HepG2 (cell line): Measurements from ENCODE around the gene COA3. TPM values are rescaled to one million over a fixed set of nuclear protein-coding genes. Genes with fewer than 3 reads are reported as not detected.

ENCODE experiments used
- ARID5B ChIP-seq: IDR thresholded peaks from 2 replicates; pipeline ENCODE4 v1.4.0; 2020; ENCODE audit warnings: mild to moderate bottlenecking, missing genetic modification reagents
- EHMT2 ChIP-seq: fragments of 200-600 bp; sonication (generic); IDR thresholded peaks from 2 replicates; pipeline ENCODE4 v1.7.0; 2017; ENCODE audit warnings: antibody characterized with exemption, low read depth, low read length, borderline replicate concordance
- FOXA3 ChIP-seq: IDR thresholded peaks from 2 replicates; pipeline ENCODE4 v1.6.1; 2016; ENCODE audit warnings: missing genetic modification reagents, missing compliant biosample characterization
- FOXM1 ChIP-seq: sonication (generic); formaldehyde crosslinking; IDR thresholded peaks from 2 replicates; pipeline ENCODE4 v1.5.0; 2020; ENCODE audit warnings: missing genetic modification reagents
- HNRNPUL1 ChIP-seq: fragments of 200-400 bp; formaldehyde crosslinking; IDR thresholded peaks from 2 replicates; pipeline ENCODE4 v1.6.1; 2017; ENCODE audit warnings: low read depth, mild to moderate bottlenecking, low read length, moderate library complexity
- HOXA5 ChIP-seq: sonication (generic); formaldehyde crosslinking; IDR thresholded peaks from 2 replicates; pipeline ENCODE4 v1.4.0; 2020; ENCODE audit warnings: missing genetic modification reagents
- KLF6 ChIP-seq: IDR thresholded peaks from 2 replicates; pipeline ENCODE4 v1.8.0; 2016; ENCODE audit warnings: missing biosample characterization, missing genetic modification reagents
- MTERF4 ChIP-seq: sonication (generic); formaldehyde crosslinking; IDR thresholded peaks from 2 replicates; pipeline ENCODE4 v1.8.0; 2023; ENCODE audit warnings: mild to moderate bottlenecking, missing genetic modification reagents
- NR2F6 ChIP-seq, 2 experiments: IDR thresholded peaks; 2 replicates each; pipeline ENCODE4 v1.6.1; 2016; ENCODE audit warnings: antibody characterized with exemption in 1 of 2, mild to moderate bottlenecking in 1 of 2
- PPARG ChIP-seq: conservative IDR thresholded peaks from 2 replicates; pipeline ENCODE4 v1.6.1; 2016; ENCODE audit warnings: missing biosample characterization, missing genetic modification reagents
- RBFOX2 ChIP-seq: fragments of 200-400 bp; formaldehyde crosslinking; IDR thresholded peaks from 2 replicates; pipeline ENCODE4 v1.6.1; 2017; ENCODE audit warnings: low read depth, mild to moderate bottlenecking, low read length
- RXRA ChIP-seq: sonication (generic); formaldehyde crosslinking; IDR thresholded peaks from 2 replicates; pipeline ENCODE4 v1.5.1; 2020; ENCODE audit warnings: missing genetic modification reagents
- SMARCE1 ChIP-seq: fragments of 450-650 bp; IDR thresholded peaks from 2 replicates; pipeline ENCODE4 v1.6.1; 2017; ENCODE audit warnings: borderline replicate concordance
- SP2 ChIP-seq: sonication (generic); formaldehyde crosslinking; IDR thresholded peaks from 2 replicates; pipeline ENCODE4 v1.5.1; 2020; ENCODE audit warnings: mild to moderate bottlenecking, missing genetic modification reagents
- SUZ12 ChIP-seq: fragments of 150-350 bp; IDR thresholded peaks from 2 replicates; pipeline ENCODE4 v1.6.1; 2014; ENCODE audit warnings: low read depth, low read length
- SYNCRIP ChIP-seq: fragments of 200-400 bp; formaldehyde crosslinking; IDR thresholded peaks from 2 replicates; pipeline ENCODE4 v1.6.1; 2018; ENCODE audit warnings: mild to moderate bottlenecking, low read depth, low read length; ENCODE audit not compliant: insufficient read depth
- YEATS4 ChIP-seq: sonication (generic); formaldehyde crosslinking; IDR thresholded peaks from 2 replicates; pipeline ENCODE4 v1.4.0; 2020; ENCODE audit warnings: missing genetic modification reagents, borderline replicate concordance
- ZNF143 ChIP-seq: sonication (generic); formaldehyde crosslinking; IDR thresholded peaks from 2 replicates; pipeline ENCODE4 v1.4.0; 2020; ENCODE audit warnings: missing genetic modification reagents
- ZNF253 ChIP-seq: sonication (generic); formaldehyde crosslinking; IDR thresholded peaks from 2 replicates; pipeline ENCODE4 v1.8.0; 2022; ENCODE audit warnings: mild to moderate bottlenecking, missing genetic modification reagents, borderline replicate concordance
- ZNF282 ChIP-seq: fragments of 450-650 bp; IDR thresholded peaks from 2 replicates; pipeline ENCODE4 v1.6.1; 2018; ENCODE audit not compliant: partially characterized antibody
- ZNF30 ChIP-seq: sonication (generic); formaldehyde crosslinking; IDR thresholded peaks from 2 replicates; pipeline ENCODE4 v1.5.0; 2020; ENCODE audit warnings: mild to moderate bottlenecking, missing genetic modification reagents
- ZNF333 ChIP-seq: sonication (generic); formaldehyde crosslinking; IDR thresholded peaks from 2 replicates; pipeline ENCODE4 v1.4.0; 2020; ENCODE audit warnings: mild to moderate bottlenecking, missing genetic modification reagents, borderline replicate concordance
- ZNF350 ChIP-seq: sonication (generic); formaldehyde crosslinking; IDR thresholded peaks from 2 replicates; pipeline ENCODE4 v1.4.0; 2020; ENCODE audit warnings: mild to moderate bottlenecking, low read depth, missing genetic modification reagents, borderline replicate concordance
- ZNF432 ChIP-seq: sonication (generic); formaldehyde crosslinking; IDR thresholded peaks from 2 replicates; pipeline ENCODE4 v1.5.0; 2020; ENCODE audit warnings: missing genetic modification reagents, mild to moderate bottlenecking, borderline replicate concordance
- ZNF44 ChIP-seq: sonication (generic); formaldehyde crosslinking; IDR thresholded peaks from 2 replicates; pipeline ENCODE4 v1.5.1; 2020; ENCODE audit warnings: mild to moderate bottlenecking, missing genetic modification reagents
- ZNF589 ChIP-seq: sonication (generic); formaldehyde crosslinking; conservative IDR thresholded peaks from 2 replicates; pipeline ENCODE4 v1.8.0; 2022; ENCODE audit warnings: mild to moderate bottlenecking, moderate library complexity, missing genetic modification reagents
- ZNF619 ChIP-seq: sonication (generic); formaldehyde crosslinking; IDR thresholded peaks from 2 replicates; pipeline ENCODE4 v1.4.0; 2020; ENCODE audit warnings: mild to moderate bottlenecking, missing genetic modification reagents
- ZNF788 ChIP-seq: sonication (generic); formaldehyde crosslinking; IDR thresholded peaks from 2 replicates; pipeline ENCODE4 v1.5.0; 2020; ENCODE audit warnings: mild to moderate bottlenecking, missing genetic modification reagents, borderline replicate concordance
- ZNF891 ChIP-seq: sonication (generic); formaldehyde crosslinking; IDR thresholded peaks from 2 replicates; pipeline ENCODE4 v1.5.0; 2020; ENCODE audit warnings: mild to moderate bottlenecking, missing genetic modification reagents
- polyA plus RNA-seq, 8 experiments: library from polyadenylated mRNA; depleted of rRNA in 3 of 8; stranded (reverse) in 7 of 8; unstranded in 1 of 8; fragments of >200 nt; fragmentation: Illumina TruSeq in 4 of 8; extraction: Trizol in 4 of 8; gene quantifications; 2 replicates each; pipeline versions ENCODE4 v1.2.1 to v1.2.3, GENCODE V29; 2011 to 2016; ENCODE audit warnings: low read depth in 4 of 8, missing spikeins in 1 of 8, mixed read lengths in 1 of 8; ENCODE audit not compliant: insufficient read depth in 1 of 8
- total RNA-seq, 5 experiments: library from RNA; depleted of rRNA; stranded (reverse); fragments of >200 nt; fragmentation: Illumina TruSeq; extraction: Trizol; gene quantifications; 2 replicates each; pipeline ENCODE4 v1.2.3, GENCODE V29; 2016; ENCODE audit warnings: low read depth in 1 of 5

The COA3 gene
- total and polyA plus RNA-seq, 2 of the 13 experiments (the other 11 are each of a cell fraction or from before 2014, with no cell fraction given) = 133 to 202 TPM

GRCh38 chr17:42832213-42832933 lies 33.9 kb upstream of the COA3 start (continued):
- TF ChIP-seq ZNF30 (no peak), ZNF350 (CRISPR knock-in tag) (no peak), RBFOX2 (no peak), ZNF788 (CRISPR knock-in tag) (no peak; the same call in 1 of the 2 replicates), PPARG (CRISPR knock-in tag) (no peak), ZNF253 (CRISPR knock-in tag) (no peak), ZNF44 (CRISPR knock-in tag) (no peak), HOXA5 (CRISPR knock-in tag) (peak; percentile 50; the same call in 1 of the 2 replicates), RXRA (CRISPR knock-in tag) (no peak), HNRNPUL1 (no peak), ARID5B (CRISPR knock-in tag) (peak; percentile 73), EHMT2 (no peak), ZNF619 (CRISPR knock-in tag) (no peak), ZNF891 (CRISPR knock-in tag) (no peak), SMARCE1 (no peak), ZNF282 (no peak), KLF6 (no peak), YEATS4 (CRISPR knock-in tag) (no peak), ZNF589 (CRISPR knock-in tag) (no peak), FOXA3 (CRISPR knock-in tag) (peak; percentile 75), ZNF143 (CRISPR knock-in tag) (no peak), MTERF4 (CRISPR knock-in tag) (no peak), FOXM1 (CRISPR knock-in tag) (no peak), SUZ12 (no peak), SYNCRIP (no peak), ZNF333 (CRISPR knock-in tag) (no peak), NR2F6 (IDR thresholded peaks at IDR 0.05) (peak; percentile 25; the same call in 1 of the 2 replicates), NR2F6 (CRISPR knock-in tag; IDR thresholded peaks at IDR 0.05) (peak; percentile 52; the same call in 1 of the 2 replicates), SP2 (CRISPR knock-in tag) (no peak), ZNF432 (CRISPR knock-in tag) (no peak)
